Measurements from ENCODE around the gene WWOX.

- TF ChIP-seq CTCF (conservative IDR thresholded peaks at IDR 0.05; ENCODE audit: low read depth, low read length) (no peak), POLR2A (IDR thresholded peaks at IDR 0.05; ENCODE audit: low read depth, low read length) (no peak), FOS (IDR thresholded peaks at IDR 0.05; ENCODE audit: low read depth, low read length) (no peak), MXI1 (IDR thresholded peaks at IDR 0.05; ENCODE audit: borderline replicate concordance, low read depth, low read length) (no peak), RCOR1 (IDR thresholded peaks at IDR 0.05; ENCODE audit: insufficient replicate concordance, low read length) (no peak), NFE2L2 (IDR thresholded peaks at IDR 0.05; ENCODE audit: low read depth, low read length) (no peak)
Observed at GRCh38 chr16:79050063-79050462, 950.6 kb downstream of the WWOX start.
